Diencephalon (tissue), 1 donor: ENCODE measurements around the gene KBTBD8. TPM values are rescaled to one million over a fixed set of nuclear protein-coding genes. Genes with fewer than 3 reads are reported as not detected.

Source experiments
- total RNA-seq: library from RNA; depleted of rRNA; stranded (reverse); fragments of >200 nt; gene quantifications from one replicate; pipeline ENCODE4 v1.2.3, GENCODE V29; 2014

The KBTBD8 gene
- 18.5 TPM for total RNA-seq

GRCh38 chr3:66998113-66998903, at the start of gene KBTBD8:
KBTBD8 (plus strand) TSS chr3:66998307; CDS start chr3:66998356, 49 bp downstream.

